ENCODE results near the gene MBD3L2B. TPM values are rescaled to one million over a fixed set of nuclear protein-coding genes. Genes with fewer than 3 reads are reported as not detected.

The MBD3L2B gene
- total RNA-seq, 8 experiments from 2014 or later, result not detected

DNA sequence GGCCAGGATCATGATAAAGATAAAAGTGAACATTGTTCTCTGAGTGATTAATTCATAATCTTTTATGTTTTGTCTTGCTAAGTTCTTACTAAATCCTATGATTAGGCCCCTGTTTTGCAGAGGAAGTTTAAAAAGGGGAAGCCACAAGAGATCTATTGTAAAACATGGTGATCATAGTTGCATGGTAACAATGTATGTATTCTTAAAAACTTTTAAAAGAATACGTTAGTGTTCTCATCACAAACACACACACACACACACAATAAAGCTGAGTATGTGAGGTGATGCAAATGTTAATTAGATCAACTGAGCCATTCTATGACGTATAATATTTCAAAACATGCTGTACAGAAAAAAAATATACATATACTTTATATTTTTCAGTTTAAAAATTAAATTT lies 51.2 kb downstream of the MBD3L2B start:
- in situ Hi-C loops (cut with MboI; ENCODE audit: low pct_unique_long_range_greater_than_20kb in 2 of 9, low sequenced_read_pairs in 9 of 9, unreplicated experiment in 9 of 9), result no loop called here
- no peak for ATAC-seq (replicated peaks in 6 of 8)
- Histone ChIP-seq H3K4me3 (no peak overlapping the region), H3K4me1 (replicated peaks in 1 of 2) (no peaks in the 10 kb centered on the region), H3K27ac (no peak overlapping the region)
- WGBS, 10 experiments, result 0 to 67% (median 9%) methylated on average over 1 to 2 of the region's 2 CpGs; no CpG with 5 or more reads in 2 of the 10 experiments

DNA sequence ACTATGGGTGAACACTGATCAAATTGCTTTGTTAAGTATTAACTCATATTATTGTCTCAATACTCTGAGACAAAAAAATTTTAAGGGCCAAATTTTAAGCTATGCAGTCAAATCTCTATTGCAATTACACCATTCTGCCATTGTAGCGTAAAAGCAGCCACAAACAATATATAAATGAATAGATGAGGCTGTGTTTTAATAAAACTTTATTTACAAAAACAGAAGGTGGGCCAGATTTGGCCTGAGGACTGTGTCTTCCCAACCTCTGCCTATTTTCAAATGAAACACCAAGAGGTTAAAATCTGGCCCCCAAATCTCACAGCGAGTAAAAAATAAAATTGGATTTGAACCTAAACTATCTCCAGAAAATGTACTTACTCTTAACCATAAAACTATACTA lies 51.7 kb downstream of the MBD3L2B start:
- Histone ChIP-seq H3K4me1 (replicated peaks in 1 of 2) (no peaks in the 10 kb centered on the region), H3K4me3 (no peak overlapping the region), H3K27ac (no peak overlapping the region)
- WGBS, 10 experiments, result 0 to 80% (median 25%) methylated on average over 1 to 2 of the region's 2 CpGs; no CpG with 5 or more reads in 1 of the 10 experiments
- in situ Hi-C loops (cut with MboI; ENCODE audit: low pct_unique_long_range_greater_than_20kb in 2 of 9, low sequenced_read_pairs in 9 of 9, unreplicated experiment in 9 of 9), result no loop called here
- no peak for ATAC-seq (replicated peaks in 6 of 8)

Other genes with a start within 250 kb of the MBD3L2B start
- under 1 TPM in 4 of 8 experiments, not detected in 4; 0.29 to 0.66 (median 0.36) TPM for gene VAV1, start 248.7 kb downstream of the MBD3L2B start, total RNA-seq
- gene ADGRE1, start 133.9 kb downstream of the MBD3L2B start, total RNA-seq, result not detected
- not detected for gene MBD3L5, start 9.1 kb upstream of the MBD3L2B start, total RNA-seq
- gene MBD3L4, start 18.7 kb upstream of the MBD3L2B start, total RNA-seq, result under 1 TPM in 1 of 8 experiments, not detected in 7; 0.71 TPM
- under 1 TPM in 2 of 8 experiments, not detected in 6; 0.27 to 0.62 TPM for gene MBD3L2, start 27.9 kb upstream of the MBD3L2B start, total RNA-seq
- gene MBD3L3, start 37.2 kb upstream of the MBD3L2B start, total RNA-seq, result 1 to 10 TPM in 1 of 8 experiments, under 1 TPM in 2, not detected in 5; 0.58 to 1.1 (median 0.87) TPM
- 10 to 100 TPM in 5 of 8 experiments, 1 to 10 TPM in 3; 8.4 to 16.1 (median 10.8) TPM for gene ZNF557, start 48.3 kb upstream of the MBD3L2B start, total RNA-seq

All from motor neuron (in vitro differentiated cells).